ACHN (cell line): ENCODE results near the gene CCIN.

Experiments used
- DNase-seq: peaks from one replicate; pipeline ENCODE4 v3.0.0-alpha.2; 2015
- in situ Hi-C: cut with HindIII; loops from 2 replicates; pipeline ENCODE4 v1.10.0; 2017; ENCODE audit warnings: low sequenced_read_pairs, low pct_ligation_motif_present, low pct_unique_long_range_greater_than_20kb

CCIN gene

DNA sequence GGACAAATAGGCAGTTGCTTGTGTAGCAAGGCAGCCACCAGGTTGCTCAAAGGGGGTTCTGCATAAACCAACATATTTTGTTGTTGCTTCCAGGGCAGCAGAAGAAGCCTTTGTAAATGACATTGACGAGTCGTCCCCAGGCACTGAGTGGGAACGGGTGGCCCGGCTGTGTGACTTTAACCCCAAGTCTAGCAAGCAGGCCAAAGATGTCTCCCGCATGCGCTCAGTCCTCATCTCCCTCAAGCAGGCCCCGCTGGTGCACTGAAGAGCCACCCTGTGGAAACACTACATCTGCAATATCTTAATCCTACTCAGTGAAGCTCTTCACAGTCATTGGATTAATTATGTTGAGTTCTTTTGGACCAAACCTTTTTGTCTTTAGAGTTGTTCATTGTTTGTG, 42.3 kb downstream of the CCIN start:
- no peak for DNase-seq
- in situ Hi-C loops: loop anchor here (25.0 kb wide), 1 partner anchor 151 kb away; no protein-coding TSS in a partner anchor

DNA sequence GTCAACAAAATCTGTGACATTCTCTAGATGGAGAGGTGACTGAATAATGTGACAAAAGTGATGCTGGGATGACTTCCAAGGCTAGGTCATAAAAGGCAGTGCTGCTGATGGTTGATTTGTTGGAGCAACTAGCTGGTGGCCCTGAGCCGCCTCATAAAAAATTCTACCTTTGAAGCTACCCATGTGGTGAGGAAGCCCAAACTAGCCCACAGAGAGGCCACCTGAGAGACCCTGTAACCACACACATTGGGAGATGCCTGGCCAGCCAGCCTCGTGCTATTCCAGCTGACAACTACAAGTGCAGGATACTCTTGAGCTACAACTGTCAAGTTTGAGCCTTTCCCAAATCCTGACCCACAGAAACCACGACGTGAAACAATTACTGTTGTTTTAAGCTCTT, 44.2 kb downstream of the CCIN start:
- in situ Hi-C loops: loop anchor here (25.0 kb wide), 1 partner anchor 149 kb away; no protein-coding TSS in a partner anchor
- DNase-seq: no peak

- in situ Hi-C loops: loop anchor here (25.0 kb wide), 1 partner anchor 148 kb away; no protein-coding TSS in a partner anchor
Observed at GRCh38 chr9:36213989-36214388, 44.8 kb downstream of the CCIN start.

GRCh38 chr9:36214571-36214970, 45.4 kb downstream of the CCIN start:
- DNase-seq: no peak
- in situ Hi-C loops: loop anchor here (25.0 kb wide), 1 partner anchor 148 kb away; no protein-coding TSS in a partner anchor

More at GRCh38 chr9:36213989-36214388, 44.8 kb downstream of the CCIN start:
- no peak for DNase-seq

DNA sequence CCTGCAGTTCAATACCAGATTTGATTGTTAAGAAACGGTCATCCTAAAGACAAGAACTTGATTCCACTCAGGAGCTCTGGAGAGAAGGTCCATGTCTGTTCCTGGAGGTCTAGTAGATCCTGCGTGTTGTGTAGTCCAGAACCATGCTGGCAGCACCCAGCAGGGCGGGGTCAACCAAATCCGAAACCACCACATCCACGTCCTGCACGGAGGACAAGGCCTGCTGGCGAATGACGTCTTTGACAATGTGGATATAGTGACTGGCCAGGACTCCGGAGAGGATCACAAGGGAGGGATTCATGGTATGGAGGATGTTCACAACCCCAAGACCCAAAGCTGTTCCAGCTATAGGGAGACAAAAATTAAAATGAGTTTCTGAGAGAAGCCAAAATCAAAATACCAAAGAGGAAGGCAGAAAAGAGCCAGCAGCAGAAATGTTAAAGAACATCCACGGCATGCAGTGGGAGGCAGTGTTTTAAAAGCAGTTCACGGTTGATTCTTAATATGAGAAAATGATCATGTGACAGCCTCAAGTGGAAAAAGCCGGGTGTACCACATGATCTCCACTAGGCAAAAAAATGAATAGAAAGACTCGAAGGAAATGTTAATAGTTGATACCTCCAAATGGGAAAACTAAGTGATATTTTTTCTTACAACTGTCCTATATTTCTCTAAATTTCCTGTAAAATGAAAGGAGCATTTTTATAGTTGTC, 48.2 kb downstream of the CCIN start:
- DNase-seq: no peak
- in situ Hi-C loops: loop anchor here (25.0 kb wide), 1 partner anchor 145 kb away; no protein-coding TSS in a partner anchor

DNA sequence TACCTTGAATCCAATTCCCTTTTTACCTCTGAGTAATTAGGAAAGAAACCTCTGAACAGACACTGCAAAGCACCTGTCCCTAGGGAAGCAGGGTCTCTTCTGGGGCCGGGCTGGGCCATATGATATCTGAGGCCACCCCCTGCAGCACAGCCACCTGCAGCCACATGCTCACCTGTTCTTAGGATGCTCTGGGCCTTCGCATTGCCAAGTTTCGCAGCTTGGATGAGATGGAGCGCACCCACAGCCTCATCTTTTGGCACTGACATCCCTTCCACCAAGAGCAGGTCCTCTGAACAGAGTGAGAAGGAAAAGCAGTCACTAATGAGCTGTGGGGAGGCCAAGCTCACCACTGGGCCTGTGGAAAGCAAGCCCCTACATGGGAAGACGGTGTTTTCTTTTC, 48.8 kb downstream of the CCIN start:
- no peak for DNase-seq
- in situ Hi-C loops: loop anchor here (25.0 kb wide), 1 partner anchor 144 kb away; no protein-coding TSS in a partner anchor

- in situ Hi-C loops: loop anchor here (25.0 kb wide), 1 partner anchor 144 kb away; no protein-coding TSS in a partner anchor
- DNase-seq: no peak
Observed at GRCh38 chr9:36218411-36218901, 49.3 kb downstream of the CCIN start.
